ENCODE results near the gene MED26. TPM values are rescaled to one million over a fixed set of nuclear protein-coding genes. Genes with fewer than 3 reads are reported as not detected.
"Not testable (repeated sequence)": the region's sequence is repeated elsewhere in the genome, so short reads cannot be mapped to it uniquely, and the experiment has no call there.

The MED26 gene
- polyA plus RNA-seq, 5 donors = 6.6 to 10.2 (median 8.0) TPM

- no peak for DNase-seq
Observed at GRCh38 chr19:16654140-16654539, 26.1 kb upstream of the MED26 start.

GRCh38 chr19:16652854-16653253 lies 24.9 kb upstream of the MED26 start:
- DNase-seq = no peak

- DNase-seq = not testable (repeated sequence)
Observed at GRCh38 chr19:16651421-16652188, 23.6 kb upstream of the MED26 start.

GRCh38 chr19:16650821-16651220 lies 22.8 kb upstream of the MED26 start:
- DNase-seq = no peak

- no peak for DNase-seq
Observed at GRCh38 chr19:16649734-16650133, 21.7 kb upstream of the MED26 start.

GRCh38 chr19:16645140-16645539 lies 17.1 kb upstream of the MED26 start:
- no peak for DNase-seq

GRCh38 chr19:16641695-16642094 lies 13.7 kb upstream of the MED26 start:
- DNase-seq = no peak

- DNase-seq = no peak
Observed at GRCh38 chr19:16640951-16641350, 12.9 kb upstream of the MED26 start.

DNA sequence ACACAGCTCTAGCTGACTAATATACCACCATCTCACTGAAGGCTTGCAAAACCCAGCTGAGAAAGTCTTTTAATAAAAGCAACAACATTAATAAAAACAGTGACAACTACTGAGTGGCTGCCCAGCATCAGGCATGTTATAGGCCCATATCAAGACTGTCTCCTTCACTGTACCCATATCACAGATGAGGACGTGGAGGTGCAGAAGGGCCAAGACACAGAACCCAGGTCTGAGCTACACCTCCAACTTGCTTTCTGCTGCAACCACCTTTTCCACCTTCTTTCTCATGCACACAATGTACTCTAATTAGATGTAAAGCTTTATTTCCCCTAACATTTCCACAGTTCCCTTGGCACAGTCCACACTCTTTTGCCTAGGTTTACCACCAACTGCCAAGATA lies 10.7 kb upstream of the MED26 start:
- DNase-seq = no peak

- no peak for DNase-seq
Observed at GRCh38 chr19:16637535-16637934, 9.5 kb upstream of the MED26 start.

- no peak for DNase-seq
Observed at GRCh38 chr19:16631465-16631864, 3.5 kb upstream of the MED26 start.

GRCh38 chr19:16628984-16629691 lies 1.1 kb upstream of the MED26 start:
- no peak for DNase-seq

GRCh38 chr19:16627928-16628182 lies 149 bp downstream of the MED26 start:
- no peak for DNase-seq

- no peak for DNase-seq
Observed at GRCh38 chr19:16627193-16627927, 644 bp downstream of the MED26 start.

GRCh38 chr19:16626796-16627192 lies 1.2 kb downstream of the MED26 start:
- DNase-seq = no peak

DNA sequence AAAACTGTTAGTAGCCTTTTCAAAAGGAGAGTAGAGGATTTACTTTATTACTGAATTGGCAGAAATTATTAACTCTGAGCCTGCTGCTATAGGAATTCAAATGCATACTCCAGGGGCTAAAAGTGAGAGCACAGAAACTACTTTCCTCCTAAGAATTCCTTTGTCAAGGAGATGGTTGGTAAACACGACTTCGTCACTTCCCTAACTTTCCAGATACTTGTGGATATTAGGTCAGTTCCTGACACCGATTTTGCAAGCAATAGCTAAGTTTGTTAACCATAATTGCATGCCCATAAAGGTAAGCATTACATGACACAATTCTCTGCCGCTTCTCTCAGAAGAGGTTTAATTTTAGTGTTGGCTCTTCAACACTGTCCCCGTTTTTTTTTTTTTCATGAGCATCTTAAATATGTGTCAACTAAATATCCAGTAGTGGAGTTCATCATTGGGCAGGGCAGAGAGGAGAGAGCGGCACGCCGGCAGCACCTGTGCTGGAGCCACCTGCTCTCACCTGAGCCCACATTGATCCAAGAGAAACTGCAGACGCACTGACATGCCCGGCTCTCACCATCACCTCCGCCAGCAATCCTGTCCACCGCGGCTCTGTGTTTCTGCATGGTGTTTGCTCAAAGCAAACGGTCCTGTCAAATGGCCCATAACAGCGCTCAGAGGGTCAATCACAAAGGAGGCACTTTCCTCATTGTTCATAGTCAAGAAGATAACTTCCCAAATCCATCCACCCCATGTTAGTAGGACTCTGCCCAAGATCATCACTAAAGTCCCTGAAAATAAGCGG lies 2.6 kb downstream of the MED26 start:
- no peak for DNase-seq

DNA sequence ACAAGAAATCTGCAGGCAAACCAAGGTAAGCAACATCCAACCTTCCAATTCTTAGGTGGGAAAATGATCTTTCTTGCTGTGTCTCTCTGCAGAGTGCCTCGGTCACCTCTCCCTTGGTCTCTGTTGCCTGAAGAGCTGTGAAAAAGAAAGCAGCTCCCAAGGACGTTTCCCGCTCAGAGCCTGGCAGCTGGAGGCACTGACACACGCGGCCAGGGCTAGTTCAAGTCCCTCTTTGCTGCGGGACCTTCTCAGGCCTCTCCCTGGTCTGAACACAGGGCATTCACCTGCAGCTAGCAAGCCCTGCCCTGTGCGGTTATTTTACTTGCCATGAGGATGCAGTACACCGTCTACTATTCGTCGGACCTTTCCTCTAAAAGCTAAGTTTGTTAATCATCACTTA lies 3.8 kb downstream of the MED26 start:
- no peak for DNase-seq

DNA sequence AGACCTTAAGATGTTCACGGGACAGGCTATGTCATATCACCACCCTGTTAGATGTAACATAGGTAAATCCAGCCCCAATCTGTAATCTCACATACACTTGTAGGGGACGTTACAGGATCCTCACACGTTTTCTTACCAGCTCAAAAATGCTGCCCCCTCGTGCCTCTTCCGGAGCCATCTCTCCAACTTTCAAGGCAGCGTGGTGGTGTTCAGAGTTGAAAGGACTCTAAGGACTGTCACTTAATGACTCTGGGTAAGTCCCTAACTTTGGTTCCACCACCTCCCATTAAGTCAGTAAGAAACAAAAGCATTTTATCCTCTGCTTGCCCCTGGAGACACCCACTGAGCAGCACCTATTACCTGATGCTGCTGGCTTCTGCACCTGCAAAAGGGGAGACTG lies 4.4 kb downstream of the MED26 start:
- DNase-seq = no peak

DNA sequence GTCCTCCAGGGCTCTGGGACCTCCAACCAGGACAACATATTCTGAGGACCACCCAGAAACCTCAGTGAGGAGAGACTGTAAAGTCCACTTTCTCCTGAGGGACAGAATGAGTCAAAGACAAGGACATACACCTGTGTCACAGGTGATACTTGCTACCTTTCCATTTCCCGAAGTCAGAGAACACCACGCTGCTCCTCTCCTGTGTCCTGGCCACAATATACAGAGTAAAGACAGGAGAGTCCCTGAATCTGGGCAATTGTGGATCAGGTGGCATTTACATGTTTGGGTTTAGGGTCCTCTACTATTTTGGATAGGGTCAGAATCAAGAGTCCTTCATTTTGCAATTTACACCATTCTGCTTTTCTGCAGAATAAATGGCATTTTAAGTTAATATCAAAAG lies 4.9 kb downstream of the MED26 start:
- DNase-seq = no peak

- no peak for DNase-seq
Observed at GRCh38 chr19:16621165-16621800, 6.7 kb downstream of the MED26 start.

DNA sequence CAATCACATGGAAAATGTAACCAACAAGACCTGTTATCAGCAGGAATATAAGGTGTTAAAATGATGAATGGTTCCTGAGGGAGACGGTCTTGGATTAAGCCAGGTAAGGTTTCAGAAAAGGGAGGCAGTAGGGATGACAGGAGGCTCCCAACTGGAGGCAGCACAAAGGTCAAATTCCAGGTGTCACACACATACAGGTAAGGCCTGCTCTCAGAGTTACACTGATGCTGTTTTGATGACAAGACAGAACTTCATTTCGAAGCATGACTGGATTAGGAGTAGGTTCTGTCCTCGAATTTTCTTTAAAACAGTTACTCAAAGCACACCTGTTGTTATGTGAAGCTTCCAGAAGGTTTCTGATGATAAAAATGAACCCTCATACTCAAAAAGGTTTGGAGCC lies 7.4 kb downstream of the MED26 start:
- no peak for DNase-seq

DNA sequence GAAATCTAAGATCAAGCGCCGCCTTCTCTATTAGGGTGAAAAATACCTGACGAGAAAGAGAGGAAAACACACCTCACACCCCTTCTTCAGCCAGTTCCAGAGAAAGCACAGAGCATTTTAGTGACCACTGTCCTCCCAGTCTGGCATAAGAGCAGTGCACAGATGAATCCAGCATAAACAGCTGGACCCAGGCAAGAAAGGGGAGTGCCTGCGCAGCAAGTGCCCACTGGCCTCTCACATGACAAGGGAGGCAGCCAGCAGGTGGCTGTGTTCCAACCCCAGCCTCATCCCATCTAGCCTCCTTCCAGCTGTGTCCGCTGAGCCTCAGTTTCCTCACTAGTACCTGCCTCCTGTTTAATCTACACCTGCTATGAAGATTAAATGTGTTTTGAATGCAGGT lies 8.0 kb downstream of the MED26 start:
- DNase-seq = no peak
